ENCODE results near the gene PTPRN2. TPM values are rescaled to one million over a fixed set of nuclear protein-coding genes. Genes with fewer than 3 reads are reported as not detected.
"Not testable (repeated sequence)": the region's sequence is repeated elsewhere in the genome, so short reads cannot be mapped to it uniquely, and the experiment has no call there.

Gene PTPRN2
- total and polyA plus RNA-seq, 2 experiments from 2014 or later, result 0.28 TPM; not detected in 1

DNA sequence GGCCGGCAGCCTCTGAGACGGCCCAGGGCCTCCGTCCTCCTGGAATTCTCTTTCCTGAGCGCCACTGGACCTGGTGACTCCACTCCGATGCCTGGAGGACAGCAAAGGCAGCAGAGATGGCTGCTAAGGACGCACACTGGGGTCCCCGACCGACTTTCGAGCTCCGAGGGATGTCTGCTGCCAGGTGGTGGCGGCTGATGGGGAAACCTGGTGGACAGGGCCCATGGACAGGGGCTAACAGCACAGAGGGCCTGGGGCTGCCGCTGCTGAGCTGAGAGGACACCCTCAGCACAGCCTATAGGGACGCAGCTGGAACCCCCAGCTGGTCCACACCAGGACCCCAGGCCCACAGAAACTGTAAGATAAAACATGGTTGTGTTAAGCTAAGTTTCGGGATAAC, 884.5 kb downstream of the PTPRN2 start:
- peaks cover 4% of the 10 kb centered on the region for H3K27me3 ChIP-seq
- no peak for DNase-seq (ENCODE audit: low read depth in 1 of 2, low spot score in 1 of 2)

DNA sequence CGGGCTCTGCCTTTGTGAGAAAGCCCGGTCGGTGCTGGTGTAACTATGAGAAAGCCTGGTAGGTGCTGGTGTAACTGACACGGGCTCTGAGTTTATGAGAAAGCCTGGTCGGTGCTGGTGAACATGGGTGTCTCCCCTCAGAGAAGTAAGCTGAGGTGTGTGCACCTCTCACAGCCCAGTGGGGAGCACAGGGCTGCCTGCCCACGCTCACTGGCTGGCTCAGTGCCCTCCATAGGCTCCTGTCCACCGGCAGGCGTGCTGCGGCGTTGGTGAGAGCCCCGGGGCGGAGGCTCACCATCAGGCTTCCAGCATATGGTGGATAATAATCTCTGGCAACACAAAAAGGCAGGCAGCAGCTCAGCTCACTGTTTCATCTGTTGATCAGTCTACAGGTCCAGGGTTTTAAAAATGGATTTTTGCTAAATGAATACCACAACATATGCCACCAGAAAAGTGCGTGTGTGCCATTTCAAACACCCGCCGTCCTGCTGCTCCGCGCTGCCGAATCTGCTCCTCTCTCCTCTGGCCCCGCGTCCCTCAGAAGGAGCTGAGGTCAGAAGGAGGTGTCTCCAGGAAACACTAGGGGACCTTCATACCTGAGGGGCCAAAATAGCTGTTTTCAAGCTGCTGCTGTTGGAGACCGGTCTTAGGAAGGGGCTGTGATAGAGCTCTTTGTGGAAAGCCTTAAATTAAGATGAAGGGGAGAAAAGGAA, 885.2 kb downstream of the PTPRN2 start:
- Histone ChIP-seq H3K27me3 (peaks cover 4% of the 10 kb centered on the region), H3K9me3 (ENCODE audit: low read depth) (no peaks in the 10 kb centered on the region), H3K4me1 (ENCODE audit: low read depth) (no peaks in the 10 kb centered on the region), H3K36me3 (no peaks in the 10 kb centered on the region), H3K27ac (no peak overlapping the region), H3K4me3 (no peak overlapping the region)
- no peak for DNase-seq (ENCODE audit: low read depth in 1 of 2, low spot score in 1 of 2)
- TF ChIP-seq, protein P1, sequence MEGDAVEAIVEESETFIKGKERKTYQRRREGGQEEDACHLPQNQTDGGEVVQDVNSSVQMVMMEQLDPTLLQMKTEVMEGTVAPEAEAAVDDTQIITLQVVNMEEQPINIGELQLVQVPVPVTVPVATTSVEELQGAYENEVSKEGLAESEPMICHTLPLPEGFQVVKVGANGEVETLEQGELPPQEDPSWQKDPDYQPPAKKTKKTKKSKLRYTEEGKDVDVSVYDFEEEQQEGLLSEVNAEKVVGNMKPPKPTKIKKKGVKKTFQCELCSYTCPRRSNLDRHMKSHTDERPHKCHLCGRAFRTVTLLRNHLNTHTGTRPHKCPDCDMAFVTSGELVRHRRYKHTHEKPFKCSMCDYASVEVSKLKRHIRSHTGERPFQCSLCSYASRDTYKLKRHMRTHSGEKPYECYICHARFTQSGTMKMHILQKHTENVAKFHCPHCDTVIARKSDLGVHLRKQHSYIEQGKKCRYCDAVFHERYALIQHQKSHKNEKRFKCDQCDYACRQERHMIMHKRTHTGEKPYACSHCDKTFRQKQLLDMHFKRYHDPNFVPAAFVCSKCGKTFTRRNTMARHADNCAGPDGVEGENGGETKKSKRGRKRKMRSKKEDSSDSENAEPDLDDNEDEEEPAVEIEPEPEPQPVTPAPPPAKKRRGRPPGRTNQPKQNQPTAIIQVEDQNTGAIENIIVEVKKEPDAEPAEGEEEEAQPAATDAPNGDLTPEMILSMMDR (IDR thresholded peaks at IDR 0.05; ENCODE audit: low read depth, low read length), result no peak

More for the DNA sequence above, 884.5 kb downstream of the PTPRN2 start:
- no peak overlapping the region for H3K27ac ChIP-seq
- TF ChIP-seq, protein P1 (IDR thresholded peaks at IDR 0.05; ENCODE audit: low read depth, low read length), result no peak
- H3K4me3 ChIP-seq, result no peak overlapping the region
- no peaks in the 10 kb centered on the region for H3K4me1 ChIP-seq (ENCODE audit: low read depth)
- H3K36me3 ChIP-seq, result no peaks in the 10 kb centered on the region
- no peaks in the 10 kb centered on the region for H3K9me3 ChIP-seq (ENCODE audit: low read depth)

DNA sequence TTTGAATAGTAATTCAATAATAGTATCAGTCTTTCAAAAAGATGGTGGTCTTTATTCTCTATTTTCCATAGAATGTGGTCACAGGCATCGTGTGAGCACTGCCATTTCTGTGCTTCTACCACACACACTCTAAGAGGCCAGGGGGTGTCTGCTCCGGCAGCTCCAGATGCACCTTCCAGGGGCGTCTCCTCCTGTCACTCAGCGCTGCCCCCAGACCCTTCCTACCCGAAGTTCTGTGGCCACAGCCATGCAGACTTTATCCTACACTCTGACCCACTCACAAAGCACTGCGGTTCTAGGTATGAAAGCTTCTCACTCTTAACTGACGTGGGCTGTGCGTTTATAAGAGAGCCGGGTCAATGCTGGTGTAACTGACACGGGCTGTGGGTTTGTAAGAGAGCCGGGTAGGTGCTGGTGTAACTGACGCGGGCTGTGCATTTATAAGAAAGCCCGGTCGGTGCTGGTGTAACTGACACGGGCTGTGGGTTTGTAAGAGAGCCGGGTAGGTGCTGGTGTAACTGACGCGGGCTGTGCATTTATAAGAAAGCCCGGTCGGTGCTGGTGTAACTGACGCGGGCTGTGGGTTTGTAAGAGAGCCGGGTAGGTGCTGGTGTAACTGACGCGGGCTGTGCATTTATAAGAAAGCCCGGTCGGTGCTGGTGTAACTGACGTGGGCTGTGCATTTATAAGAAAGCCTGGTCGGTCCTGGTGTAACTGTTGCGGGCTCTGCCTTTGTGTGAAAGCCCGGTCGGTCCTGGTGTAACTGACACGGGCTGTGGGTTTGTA, 886.0 kb downstream of the PTPRN2 start:
- H3K27me3 ChIP-seq; H3K4me1 ChIP-seq (ENCODE audit: low read depth); DNase-seq (ENCODE audit: low read depth in 1 of 2, low spot score in 1 of 2); H3K4me3 ChIP-seq; H3K27ac ChIP-seq; H3K9me3 ChIP-seq (ENCODE audit: low read depth); H3K36me3 ChIP-seq: not testable (repeated sequence)

DNA sequence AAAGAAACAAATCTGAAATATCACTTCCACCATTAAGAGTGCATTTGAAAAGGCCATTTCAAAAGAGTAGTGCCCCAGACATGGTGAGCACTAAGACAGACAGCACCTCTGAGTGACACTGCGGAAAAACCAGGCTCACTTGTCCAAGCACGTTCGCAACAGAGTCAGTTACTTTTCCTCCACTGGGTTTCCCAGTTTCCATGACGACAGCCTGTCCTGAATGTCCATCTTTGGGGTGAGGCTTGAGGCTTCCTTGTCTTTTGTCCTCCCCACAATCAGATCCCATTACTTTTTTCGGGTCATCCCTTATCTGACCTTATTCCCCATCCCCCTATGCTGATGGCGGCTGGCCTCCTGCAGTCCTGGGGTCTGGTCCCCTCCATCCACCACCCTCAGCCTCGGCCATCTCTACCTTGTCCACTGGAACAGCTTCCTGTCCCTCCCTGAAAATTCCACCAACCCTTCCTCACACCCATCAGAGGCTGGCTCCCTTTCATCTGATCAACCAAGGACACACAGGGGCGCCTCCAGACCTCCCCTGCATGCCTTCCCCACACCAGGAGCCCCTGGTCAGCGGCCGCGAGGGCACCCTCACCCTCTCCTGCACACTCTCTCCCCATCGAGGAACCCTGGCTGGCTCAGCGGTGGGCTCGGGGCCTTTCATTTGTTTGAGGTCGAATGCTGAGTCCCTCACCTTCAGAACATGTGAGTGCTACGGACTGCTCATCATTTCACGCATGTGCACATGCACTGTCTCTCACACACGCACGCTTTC, 887.2 kb downstream of the PTPRN2 start:
- H3K36me3 ChIP-seq, result no peaks in the 10 kb centered on the region
- no peak overlapping the region for H3K4me3 ChIP-seq
- DNase-seq (ENCODE audit: low read depth in 1 of 2, low spot score in 1 of 2), result no peak
- H3K9me3 ChIP-seq (ENCODE audit: low read depth), result no peaks in the 10 kb centered on the region
- peaks cover 4% of the 10 kb centered on the region for H3K27me3 ChIP-seq
- TF ChIP-seq, protein P1 (IDR thresholded peaks at IDR 0.05; ENCODE audit: low read depth, low read length), result no peak
- H3K4me1 ChIP-seq (ENCODE audit: low read depth), result no peaks in the 10 kb centered on the region
- H3K27ac ChIP-seq, result no peak overlapping the region

DNA sequence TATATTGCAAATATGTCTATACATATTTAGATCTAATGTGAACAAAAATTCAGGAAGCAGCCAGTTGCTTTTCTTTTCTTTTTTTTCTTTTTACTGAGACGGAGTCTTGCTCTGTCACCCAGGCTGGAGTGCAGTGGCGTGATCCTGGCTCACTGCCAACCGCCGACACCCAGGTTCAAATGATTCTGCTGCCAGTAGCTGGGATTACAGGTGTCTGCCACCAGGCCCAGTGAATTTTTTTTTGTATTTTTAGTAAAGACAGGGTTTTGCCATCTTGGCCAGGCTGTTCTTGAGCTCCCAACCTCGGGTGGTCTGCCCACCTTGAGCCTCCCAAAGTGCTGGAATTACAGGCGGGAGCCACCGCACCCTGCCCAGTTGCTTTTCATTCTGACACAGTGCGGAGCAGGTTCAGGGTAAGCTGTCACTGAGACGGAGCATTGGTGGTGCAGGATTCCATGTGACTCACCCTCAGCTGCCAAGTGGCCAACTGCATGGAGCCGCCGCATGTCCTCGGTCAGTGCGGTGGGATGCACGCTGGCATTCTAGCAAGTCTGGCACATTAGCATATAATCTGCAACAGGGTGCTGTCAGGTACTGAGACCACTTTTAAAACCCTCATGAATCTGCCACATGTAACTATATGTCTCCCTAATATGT, 888.1 kb downstream of the PTPRN2 start:
- peaks cover 13% of the 10 kb centered on the region for H3K27me3 ChIP-seq
- TF ChIP-seq, protein P1 (IDR thresholded peaks at IDR 0.05; ENCODE audit: low read depth, low read length), result no peak
- no peak overlapping the region for H3K27ac ChIP-seq
- H3K9me3 ChIP-seq (ENCODE audit: low read depth), result no peaks in the 10 kb centered on the region
- no peak overlapping the region for H3K4me3 ChIP-seq
- no peaks in the 10 kb centered on the region for H3K36me3 ChIP-seq
- no peaks in the 10 kb centered on the region for H3K4me1 ChIP-seq (ENCODE audit: low read depth)
- DNase-seq (ENCODE audit: low read depth in 1 of 2, low spot score in 1 of 2), result no peak

DNA sequence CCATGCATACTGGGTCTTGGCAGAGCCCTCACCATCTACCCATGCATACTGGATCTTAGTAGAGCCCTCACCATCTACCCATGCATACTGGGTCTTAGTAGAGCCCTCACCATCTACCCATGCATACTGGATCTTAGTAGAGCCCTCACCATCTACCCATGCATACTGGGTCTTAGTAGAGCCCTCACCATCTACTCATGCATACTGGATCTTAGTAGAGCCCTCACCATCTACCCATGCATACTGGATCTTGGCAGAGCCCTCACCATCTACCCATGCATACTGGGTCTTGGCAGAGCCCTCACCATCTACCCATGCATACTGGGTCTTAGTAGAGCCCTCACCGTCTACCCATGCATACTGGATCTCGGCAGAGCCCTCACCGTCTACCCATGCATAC, 890.3 kb downstream of the PTPRN2 start:
- DNase-seq (ENCODE audit: low read depth in 1 of 2, low spot score in 1 of 2); H3K4me3 ChIP-seq; H3K9me3 ChIP-seq (ENCODE audit: low read depth); H3K36me3 ChIP-seq; H3K27ac ChIP-seq; H3K4me1 ChIP-seq (ENCODE audit: low read depth): not testable (repeated sequence)
- peaks cover 35% of the 10 kb centered on the region for H3K27me3 ChIP-seq

DNA sequence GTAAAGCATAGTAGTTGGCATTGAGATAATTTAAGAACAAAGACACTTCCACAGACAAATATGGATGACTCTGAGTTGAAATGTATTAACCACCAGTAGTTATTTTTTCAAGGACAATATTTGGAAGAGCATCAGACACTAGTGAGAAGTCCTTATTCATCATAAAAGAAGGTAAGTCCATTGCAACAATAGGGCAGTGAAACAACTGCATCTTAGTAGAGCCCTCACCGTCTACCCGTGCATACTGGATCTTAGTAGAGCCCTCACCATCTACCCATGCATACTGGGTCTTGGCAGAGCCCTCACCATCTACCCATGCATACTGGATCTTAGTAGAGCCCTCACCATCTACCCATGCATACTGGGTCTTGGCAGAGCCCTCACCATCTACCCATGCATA, 892.0 kb downstream of the PTPRN2 start:
- H3K9me3 ChIP-seq (ENCODE audit: low read depth); H3K4me3 ChIP-seq; H3K4me1 ChIP-seq (ENCODE audit: low read depth); DNase-seq (ENCODE audit: low read depth in 1 of 2, low spot score in 1 of 2); H3K36me3 ChIP-seq; H3K27ac ChIP-seq: not testable (repeated sequence)
- peaks cover 49% of the 10 kb centered on the region for H3K27me3 ChIP-seq

Data from cardiac muscle cell (in vitro differentiated cells and primary cell).